IMR-90 (cell line): Measurements from ENCODE around the gene MGAT1.

Source experiments
- ELK1 ChIP-seq: fragments of 150-350 bp; IDR thresholded peaks from 2 replicates; pipeline ENCODE4 v1.6.1; 2016; ENCODE audit warnings: low read depth, mild to moderate bottlenecking, low read length, moderate library complexity, borderline replicate concordance
- MXI1 ChIP-seq: IDR thresholded peaks from 2 replicates; pipeline ENCODE4 v1.6.1; 2012; ENCODE audit warnings: low read depth, mild to moderate bottlenecking, low read length, moderate library complexity, borderline replicate concordance
- POLR2A ChIP-seq: IDR thresholded peaks from 2 replicates; pipeline ENCODE4 v1.6.1; 2012; ENCODE audit warnings: mild to moderate bottlenecking, low read depth, low read length
- RAD21 ChIP-seq: IDR thresholded peaks from 2 replicates; pipeline ENCODE4 v1.6.1; 2012; ENCODE audit warnings: low read length, improper control_type of control experiment
- TF ChIP-seq, protein P1 (sequence below): conservative IDR thresholded peaks from 2 replicates; pipeline ENCODE4 v1.5.1; 2012; ENCODE audit warnings: mild to moderate bottlenecking, low read depth, low read length, improper control_type of control experiment

GRCh38 chr5:180799902-180800801, 2.5 kb downstream of the MGAT1 start:
- TF ChIP-seq RAD21 (no peak; the same call in 1 of the 2 replicates), POLR2A (peak; percentile 34; the same call in 1 of the 2 replicates), MXI1 (peak; percentile 11; the same call in 1 of the 2 replicates), ELK1 (no peak)
- TF ChIP-seq, protein P1, sequence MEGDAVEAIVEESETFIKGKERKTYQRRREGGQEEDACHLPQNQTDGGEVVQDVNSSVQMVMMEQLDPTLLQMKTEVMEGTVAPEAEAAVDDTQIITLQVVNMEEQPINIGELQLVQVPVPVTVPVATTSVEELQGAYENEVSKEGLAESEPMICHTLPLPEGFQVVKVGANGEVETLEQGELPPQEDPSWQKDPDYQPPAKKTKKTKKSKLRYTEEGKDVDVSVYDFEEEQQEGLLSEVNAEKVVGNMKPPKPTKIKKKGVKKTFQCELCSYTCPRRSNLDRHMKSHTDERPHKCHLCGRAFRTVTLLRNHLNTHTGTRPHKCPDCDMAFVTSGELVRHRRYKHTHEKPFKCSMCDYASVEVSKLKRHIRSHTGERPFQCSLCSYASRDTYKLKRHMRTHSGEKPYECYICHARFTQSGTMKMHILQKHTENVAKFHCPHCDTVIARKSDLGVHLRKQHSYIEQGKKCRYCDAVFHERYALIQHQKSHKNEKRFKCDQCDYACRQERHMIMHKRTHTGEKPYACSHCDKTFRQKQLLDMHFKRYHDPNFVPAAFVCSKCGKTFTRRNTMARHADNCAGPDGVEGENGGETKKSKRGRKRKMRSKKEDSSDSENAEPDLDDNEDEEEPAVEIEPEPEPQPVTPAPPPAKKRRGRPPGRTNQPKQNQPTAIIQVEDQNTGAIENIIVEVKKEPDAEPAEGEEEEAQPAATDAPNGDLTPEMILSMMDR: no peak
